Measurements from ENCODE around the gene FAM47B.

The FAM47B gene

GRCh38 chrX:34942496-34942895 lies at the start of gene FAM47B:
Gene FAM47B, plus strand, starts transcription at chrX:34942796. Its CDS starts 36 bp downstream, at chrX:34942832.
- DNase-seq (ENCODE audit: low read depth in 1 of 2, low spot score in 1 of 2): no peak

GRCh38 chrX:34893741-34894140 lies 48.9 kb upstream of the FAM47B start:
- no peak for DNase-seq (ENCODE audit: low read depth in 1 of 2, low spot score in 1 of 2)

- no peak for DNase-seq (ENCODE audit: low read depth in 1 of 2, low spot score in 1 of 2)
These were observed 41.9 kb upstream of the FAM47B start for GRCh38 chrX:34900691-34901090.

- no peak for DNase-seq (ENCODE audit: low read depth in 1 of 2, low spot score in 1 of 2)
These were observed 40.8 kb upstream of the FAM47B start for GRCh38 chrX:34901761-34902160.

GRCh38 chrX:34903316-34903715 lies 39.3 kb upstream of the FAM47B start:
- DNase-seq (ENCODE audit: low read depth in 1 of 2, low spot score in 1 of 2): no peak

- no peak for DNase-seq (ENCODE audit: low read depth in 1 of 2, low spot score in 1 of 2)
These were observed 33.4 kb upstream of the FAM47B start for GRCh38 chrX:34909151-34909550.

- no peak for DNase-seq (ENCODE audit: low read depth in 1 of 2, low spot score in 1 of 2)
These were observed 27.0 kb upstream of the FAM47B start for GRCh38 chrX:34915463-34916225.

GRCh38 chrX:34917146-34917545 lies 25.4 kb upstream of the FAM47B start:
- no peak for DNase-seq (ENCODE audit: low read depth in 1 of 2, low spot score in 1 of 2)

- DNase-seq (ENCODE audit: low read depth in 1 of 2, low spot score in 1 of 2): no peak
These were observed 24.4 kb upstream of the FAM47B start for GRCh38 chrX:34918091-34918736.

- DNase-seq (ENCODE audit: low read depth in 1 of 2, low spot score in 1 of 2): no peak
These were observed 23.7 kb upstream of the FAM47B start for GRCh38 chrX:34918856-34919255.

- DNase-seq (ENCODE audit: low read depth in 1 of 2, low spot score in 1 of 2): no peak
These were observed 14.7 kb upstream of the FAM47B start for GRCh38 chrX:34927866-34928265.

GRCh38 chrX:34943235-34943634 lies 639 bp downstream of the FAM47B start:
- DNase-seq (ENCODE audit: low read depth in 1 of 2, low spot score in 1 of 2): no peak

GRCh38 chrX:34956916-34957315 lies 14.3 kb downstream of the FAM47B start:
- DNase-seq (ENCODE audit: low read depth in 1 of 2, low spot score in 1 of 2): no peak

- DNase-seq (ENCODE audit: low read depth in 1 of 2, low spot score in 1 of 2): no peak
These were observed 19.1 kb downstream of the FAM47B start for GRCh38 chrX:34961662-34962061.

GRCh38 chrX:34972206-34972605 lies 29.6 kb downstream of the FAM47B start:
- DNase-seq (ENCODE audit: low read depth in 1 of 2, low spot score in 1 of 2): no peak

GRCh38 chrX:34978171-34978570 lies 35.6 kb downstream of the FAM47B start:
- no peak for DNase-seq (ENCODE audit: low read depth in 1 of 2, low spot score in 1 of 2)

- no peak for DNase-seq (ENCODE audit: low read depth in 1 of 2, low spot score in 1 of 2)
These were observed 45.0 kb downstream of the FAM47B start for GRCh38 chrX:34987646-34988045.

All from stimulated activated CD4-positive, alpha-beta T cell treated with anti-CD3 and anti-CD28 coated beads, Interleukin-15, amount 100 ng/mL, for 1 hour (primary cell).